IMR-90 (cell line): ENCODE data around the gene TRDN. TPM values are rescaled to one million over a fixed set of nuclear protein-coding genes. Genes with fewer than 3 reads are reported as not detected.

Experiments
- ATAC-seq: fragments of 200-7000 bp; cut with Tn5 transposase; 2 replicates; pipeline ENCODE4 v1.9.1; 2020; ENCODE audit warnings: low read depth, mild to moderate bottlenecking, moderate library complexity
- BruUV-seq: library from RNA; stranded (reverse); fragments of 400-500 nt; replicated peaks from 2 replicates; lab custom pipeline; 2021; lab: Mats Ljungman, UMichigan
- CTCF ChIA-PET: fragments of 300-600 bp; formaldehyde crosslinking; extraction: SDS; loops from one replicate; lab custom pipeline; 2021; ENCODE audit warnings: antibody characterized with exemption; lab: Yijun Ruan, JAX
- POLR2A ChIA-PET: fragments of 300-600 bp; sonication (Branson Sonifier 250); formaldehyde crosslinking; loops from one replicate; lab custom pipeline; 2022; ENCODE audit warnings: antibody characterized with exemption; ENCODE audit not compliant: unreplicated experiment; lab: Charles Lee
- DNase-seq: peaks from one replicate; pipeline ENCODE4 v3.0.0; 2013
- H2AFZ ChIP-seq: replicated peaks from 2 replicates; pipeline ENCODE3; 2013; ENCODE audit warnings: low read length, mild to moderate bottlenecking; ENCODE audit not compliant: poor library complexity
- H2AK5ac ChIP-seq: 2 replicates; pipeline ENCODE4 v1.6.1; 2013; ENCODE audit warnings: low read depth, low read length, inconsistent platforms
- H2AK9ac ChIP-seq: replicated peaks from 2 replicates; pipeline ENCODE3; 2013; ENCODE audit warnings: mild to moderate bottlenecking, low read depth, low read length, moderate library complexity; ENCODE audit not compliant: poor library complexity
- H2BK120ac ChIP-seq: 2 replicates; pipeline ENCODE4 v1.6.1; 2013; ENCODE audit warnings: low read depth, low read length, inconsistent platforms
- H2BK15ac ChIP-seq: 3 replicates; pipeline ENCODE4 v1.6.1; 2013; ENCODE audit warnings: low read depth, low read length, inconsistent platforms
- H2BK20ac ChIP-seq: 2 replicates; pipeline ENCODE4 v1.6.1; 2013; ENCODE audit warnings: low read depth, mild to moderate bottlenecking, inconsistent platforms, low read length, moderate library complexity
- H2BK5ac ChIP-seq: 2 replicates; pipeline ENCODE4 v1.6.1; 2013; ENCODE audit warnings: mild to moderate bottlenecking, low read depth, low read length, inconsistent platforms; ENCODE audit not compliant: poor library complexity, severe bottlenecking
- H3K14ac ChIP-seq: replicated peaks from 2 replicates; pipeline ENCODE4 v1.6.1; 2013; ENCODE audit warnings: low read depth, low read length, inconsistent platforms
- H3K18ac ChIP-seq: 2 replicates; pipeline ENCODE4 v1.6.1; 2013; ENCODE audit warnings: low read depth, low read length, control low read depth
- H3K23ac ChIP-seq: 2 replicates; pipeline ENCODE4 v1.6.1; 2013; ENCODE audit warnings: low read depth, low read length, inconsistent platforms
- H3K27ac ChIP-seq: 2 replicates; pipeline ENCODE4 v1.5.1; 2013; ENCODE audit warnings: mild to moderate bottlenecking, control low read depth, low read length; ENCODE audit not compliant: insufficient read depth
- H3K27me3 ChIP-seq: 2 replicates; pipeline ENCODE4 v1.6.1; 2013; ENCODE audit warnings: low read length; ENCODE audit not compliant: control insufficient read depth, insufficient read depth
- H3K36me3 ChIP-seq: 2 replicates; pipeline ENCODE4 v1.6.1; 2013; ENCODE audit warnings: low read length, mixed read lengths; ENCODE audit not compliant: control insufficient read depth, insufficient read depth
- H3K4ac ChIP-seq: 2 replicates; pipeline ENCODE4 v1.6.1; 2013; ENCODE audit warnings: low read depth, low read length, inconsistent platforms
- H3K4me1 ChIP-seq: 2 replicates; pipeline ENCODE4 v1.6.1; 2013; ENCODE audit warnings: low read length, mixed read lengths; ENCODE audit not compliant: control insufficient read depth, insufficient read depth
- H3K4me2 ChIP-seq: 2 replicates; pipeline ENCODE4 v1.6.1; 2013; ENCODE audit warnings: low read depth, mild to moderate bottlenecking, control low read depth, low read length, moderate library complexity
- H3K4me3 ChIP-seq: 2 replicates; pipeline ENCODE4 v1.5.1; 2013; ENCODE audit warnings: low read depth, mild to moderate bottlenecking, control low read depth, low read length, moderate library complexity; ENCODE audit not compliant: insufficient read depth
- H3K56ac ChIP-seq: 2 replicates; pipeline ENCODE4 v1.6.1; 2013; ENCODE audit warnings: low read length, inconsistent platforms; ENCODE audit not compliant: insufficient read depth; ENCODE audit errors: extremely low read depth
- H3K79me1 ChIP-seq, 2 experiments: 2 replicates each; pipeline ENCODE4 v1.6.1; 2013; ENCODE audit warnings: low read length in 2 of 2, inconsistent platforms in 1 of 2, low read depth in 1 of 2
- H3K9ac ChIP-seq: 2 replicates; pipeline ENCODE4 v1.6.1; 2013; ENCODE audit warnings: low read depth, low read length, control low read depth
- H3K9me1 ChIP-seq: 2 replicates; pipeline ENCODE4 v1.6.1; 2013; ENCODE audit warnings: low read length, inconsistent platforms; ENCODE audit not compliant: insufficient read depth
- H3K9me3 ChIP-seq: 2 replicates; pipeline ENCODE4 v1.6.1; 2013; ENCODE audit warnings: low read length; ENCODE audit not compliant: control insufficient read depth, insufficient read depth
- H4K20me1 ChIP-seq: 2 replicates; pipeline ENCODE4 v1.6.1; 2013; ENCODE audit warnings: low read length, inconsistent platforms; ENCODE audit not compliant: insufficient read depth
- H4K5ac ChIP-seq: 2 replicates; pipeline ENCODE4 v1.6.1; 2013; ENCODE audit warnings: mild to moderate bottlenecking, low read depth, low read length, control low read depth
- H4K8ac ChIP-seq, 2 experiments: 2 replicates each; pipeline ENCODE4 v1.6.1; 2013; ENCODE audit warnings: low read depth in 2 of 2, low read length in 2 of 2, control low read depth in 1 of 2, inconsistent platforms in 1 of 2
- H4K91ac ChIP-seq: 2 replicates; pipeline ENCODE4 v1.6.1; 2013; ENCODE audit warnings: low read depth, low read length, inconsistent platforms; ENCODE audit not compliant: insufficient read depth
- RAD21 ChIP-seq: IDR thresholded peaks from 2 replicates; pipeline ENCODE4 v1.6.1; 2012; ENCODE audit warnings: low read length, improper control_type of control experiment
- WGBS, 2 experiments: methylation state at CpG; one replicate each; pipeline versions ENCODE4 v1.1.5 to v1.1.7; 2013; ENCODE audit warnings: missing lambda C conversion rate in 2 of 2; ENCODE audit not compliant: insufficient read length in 1 of 2; ENCODE audit errors: extremely low coverage in 2 of 2; 5-methylcytosine and 5-hydroxymethylcytosine counted together
- dilution Hi-C: fragments of 300-500 bp; cut with HindIII; formaldehyde crosslinking; loops from one replicate; pipeline ENCODE4 v1.14.3; 2018; ENCODE audit warnings: low sequenced_read_pairs; ENCODE audit not compliant: unreplicated experiment
- in situ Hi-C: fragments of 300-500 bp; cut with MboI; formaldehyde crosslinking; loops from 3 replicates; pipeline ENCODE4 v1.14.3; 2019; ENCODE audit warnings: low sequenced_read_pairs, inconsistent platforms, mixed read lengths
- intact Hi-C: fragments of 100-400 bp; cut with micrococcal nuclease; formaldehyde crosslinking; loops from 2 replicates; pipeline ENCODE4 v1.10.0; 2022
- polyA plus RNA-seq, 3 experiments: library from polyadenylated mRNA; depleted of rRNA; stranded (reverse); fragments of >200 nt; gene quantifications; 2 replicates each; pipeline ENCODE4 v1.2.3, GENCODE V29; 2012; ENCODE audit warnings: low replicate concordance in 1 of 3
- total RNA-seq: library from RNA; depleted of rRNA; stranded (reverse); fragments of >200 nt; gene quantifications from 2 replicates; pipeline ENCODE4 v1.2.3, GENCODE V29; 2012
- TF ChIP-seq, protein P1 (sequence below): conservative IDR thresholded peaks from 2 replicates; pipeline ENCODE4 v1.5.1; 2012; ENCODE audit warnings: mild to moderate bottlenecking, low read depth, low read length, improper control_type of control experiment

The TRDN gene
- total and polyA plus RNA-seq, 2 of the 4 experiments (the other 2 are of a cell fraction) = not detected

GRCh38 chr6:123541462-123541861, 95.3 kb downstream of the TRDN start:
- no peaks in the 10 kb centered on the region for H3K36me3 ChIP-seq
- H4K20me1 ChIP-seq = no peaks in the 10 kb centered on the region
- no peak overlapping the region for H3K18ac ChIP-seq
- H3K9me3 ChIP-seq = peaks cover 5% of the 10 kb centered on the region; the same call in 1 of the 2 replicates
- 40% methylated on average over 1 of the region's 4 CpGs; no CpG with 5 or more reads in 1 of the 2 experiments for WGBS, 2 experiments
- dilution Hi-C loops (no loop called here), in situ Hi-C loops (no loop called here), intact Hi-C loops (no loop called here)
- H3K27me3 ChIP-seq = no peaks in the 10 kb centered on the region
- H3K23ac ChIP-seq = no peak overlapping the region
- ATAC-seq (no peak), DNase-seq (no peak)
- H2AFZ ChIP-seq = no peak overlapping the region
- H2BK120ac ChIP-seq = no peak overlapping the region
- no peak overlapping the region for H4K91ac ChIP-seq
- TF ChIP-seq, protein P1, sequence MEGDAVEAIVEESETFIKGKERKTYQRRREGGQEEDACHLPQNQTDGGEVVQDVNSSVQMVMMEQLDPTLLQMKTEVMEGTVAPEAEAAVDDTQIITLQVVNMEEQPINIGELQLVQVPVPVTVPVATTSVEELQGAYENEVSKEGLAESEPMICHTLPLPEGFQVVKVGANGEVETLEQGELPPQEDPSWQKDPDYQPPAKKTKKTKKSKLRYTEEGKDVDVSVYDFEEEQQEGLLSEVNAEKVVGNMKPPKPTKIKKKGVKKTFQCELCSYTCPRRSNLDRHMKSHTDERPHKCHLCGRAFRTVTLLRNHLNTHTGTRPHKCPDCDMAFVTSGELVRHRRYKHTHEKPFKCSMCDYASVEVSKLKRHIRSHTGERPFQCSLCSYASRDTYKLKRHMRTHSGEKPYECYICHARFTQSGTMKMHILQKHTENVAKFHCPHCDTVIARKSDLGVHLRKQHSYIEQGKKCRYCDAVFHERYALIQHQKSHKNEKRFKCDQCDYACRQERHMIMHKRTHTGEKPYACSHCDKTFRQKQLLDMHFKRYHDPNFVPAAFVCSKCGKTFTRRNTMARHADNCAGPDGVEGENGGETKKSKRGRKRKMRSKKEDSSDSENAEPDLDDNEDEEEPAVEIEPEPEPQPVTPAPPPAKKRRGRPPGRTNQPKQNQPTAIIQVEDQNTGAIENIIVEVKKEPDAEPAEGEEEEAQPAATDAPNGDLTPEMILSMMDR = no peak
- no peak for TF ChIP-seq RAD21
- no peak overlapping the region for H2BK5ac ChIP-seq
- no peak overlapping the region for H3K14ac ChIP-seq
- no peak overlapping the region for H3K4me3 ChIP-seq
- H3K9ac ChIP-seq = no peak overlapping the region
- H2AK5ac ChIP-seq = no peak overlapping the region
- no peak overlapping the region for H2BK15ac ChIP-seq
- H4K8ac ChIP-seq = no peak overlapping the region
- H3K79me1 ChIP-seq = no peaks in the 10 kb centered on the region
- POLR2A ChIA-PET = no interaction called here
- BruUV-seq = no TSS peak
- no peak overlapping the region for H2BK20ac ChIP-seq
- CTCF ChIA-PET = no interaction called here
- H4K5ac ChIP-seq = no peak overlapping the region
- no peak overlapping the region for H2AK9ac ChIP-seq
- no peak overlapping the region for H3K4me2 ChIP-seq
- H3K27ac ChIP-seq = no peak overlapping the region
- H3K56ac ChIP-seq = no peak overlapping the region
- no peaks in the 10 kb centered on the region for H3K4me1 ChIP-seq
- H3K9me1 ChIP-seq = no peaks in the 10 kb centered on the region
- no peak overlapping the region for H3K4ac ChIP-seq
